Measurements from ENCODE around the gene BNC2.

GRCh38 chr9:16398691-16399090, 471.8 kb downstream of the BNC2 start:
- no peak for TF ChIP-seq CTCF (conservative IDR thresholded peaks at IDR 0.05; ENCODE audit: low read depth, low read length)
- no peak for TF ChIP-seq EZH2 (IDR thresholded peaks at IDR 0.05; ENCODE audit: low read length, unreplicated experiment)
- TF ChIP-seq EZH2phosphoT487 (IDR thresholded peaks at IDR 0.05; ENCODE audit: borderline replicate concordance, low read length): no peak
